GM23338 (cell line): ENCODE data around the gene CCDC86. TPM values are rescaled to one million over a fixed set of nuclear protein-coding genes. Genes with fewer than 3 reads are reported as not detected.

Source experiments
- ATAC-seq: fragments of 200-7000 bp; cut with Tn5 transposase; 3 replicates; pipeline ENCODE4 v1.9.1; 2020
- DNase-seq: peaks from one replicate; pipeline ENCODE4 v3.0.0-alpha.2; 2015; ENCODE audit warnings: low spot score
- H2AFZ ChIP-seq: fragments of 200-600 bp; sonication (generic); 2 replicates; pipeline ENCODE4 v1.8.0; 2016; ENCODE audit warnings: antibody characterized with exemption, mild to moderate bottlenecking, moderate library complexity
- H3F3A ChIP-seq: fragments of 200-600 bp; sonication (generic); replicated peaks from 2 replicates; pipeline ENCODE4 v1.8.0; 2017; ENCODE audit warnings: antibody characterized with exemption, mixed run types, low read depth
- H3K27ac ChIP-seq: fragments of 200-600 bp; sonication (generic); 2 replicates; pipeline ENCODE4 v1.6.1; 2016; ENCODE audit warnings: low read depth
- H3K27me3 ChIP-seq: fragments of 200-600 bp; sonication (generic); 2 replicates; pipeline ENCODE4 v1.8.0; 2016; ENCODE audit warnings: mild to moderate bottlenecking, mixed run types, moderate library complexity; ENCODE audit not compliant: insufficient read depth
- H3K36me3 ChIP-seq: fragments of 200-600 bp; sonication (generic); 2 replicates; pipeline ENCODE4 v1.8.0; 2016; ENCODE audit warnings: mild to moderate bottlenecking; ENCODE audit not compliant: insufficient read depth
- H3K4me1 ChIP-seq: fragments of 200-600 bp; sonication (generic); 2 replicates; pipeline ENCODE4 v1.8.0; 2016; ENCODE audit warnings: mild to moderate bottlenecking, moderate library complexity; ENCODE audit not compliant: insufficient read depth
- H3K4me2 ChIP-seq: fragments of 200-600 bp; sonication (generic); 2 replicates; pipeline ENCODE4 v1.7.1; 2017; ENCODE audit warnings: mixed run types
- H3K4me3 ChIP-seq: fragments of 200-600 bp; sonication (generic); 2 replicates; pipeline ENCODE4 v1.6.1; 2016; ENCODE audit warnings: mixed run types
- H3K79me2 ChIP-seq: fragments of 200-600 bp; sonication (generic); replicated peaks from 2 replicates; pipeline ENCODE4 v1.8.0; 2017; ENCODE audit warnings: mild to moderate bottlenecking; ENCODE audit not compliant: insufficient read depth
- H3K9me2 ChIP-seq: fragments of 200-600 bp; sonication (generic); 2 replicates; pipeline ENCODE4 v1.8.0; 2017; ENCODE audit not compliant: insufficient read depth
- H4K20me1 ChIP-seq: fragments of 200-600 bp; sonication (generic); replicated peaks from 2 replicates; pipeline ENCODE4 v1.8.0; 2017; ENCODE audit warnings: mild to moderate bottlenecking; ENCODE audit not compliant: insufficient read depth
- H3K27ac Mint-ChIP-seq: 2 replicates; pipeline ENCODE4 v1.8.0; 2020; ENCODE audit warnings: inconsistent platforms, mild to moderate bottlenecking, moderate library complexity, mixed read lengths
- H3K27me3 Mint-ChIP-seq: 3 replicates; pipeline ENCODE4 v1.8.0; 2022; ENCODE audit warnings: low read depth, mild to moderate bottlenecking, moderate library complexity, mixed read lengths, inconsistent platforms; ENCODE audit not compliant: insufficient read depth, poor library complexity
- H3K36me3 Mint-ChIP-seq: 3 replicates; pipeline ENCODE4 v1.8.0; 2021; ENCODE audit warnings: low read depth, mild to moderate bottlenecking, inconsistent platforms, moderate library complexity, mixed read lengths
- H3K4me1 Mint-ChIP-seq: 3 replicates; pipeline ENCODE4 v1.8.0; 2020; ENCODE audit warnings: mild to moderate bottlenecking, inconsistent platforms, mixed read lengths
- H3K4me3 Mint-ChIP-seq: 3 replicates; pipeline ENCODE4 v1.8.0; 2021; ENCODE audit warnings: moderate library complexity, mild to moderate bottlenecking, inconsistent platforms, mixed read lengths
- H3K9me3 Mint-ChIP-seq: 3 replicates; pipeline ENCODE4 v1.8.0; 2020; ENCODE audit warnings: moderate library complexity, mild to moderate bottlenecking, inconsistent platforms, mixed read lengths
- ETS1 ChIP-seq: IDR thresholded peaks from 2 replicates; pipeline ENCODE4 v1.6.1; 2016; ENCODE audit warnings: antibody characterized with exemption
- JUNB ChIP-seq: IDR thresholded peaks from one replicate; pipeline ENCODE4 v1.6.1; 2016; ENCODE audit warnings: antibody characterized with exemption; ENCODE audit not compliant: unreplicated experiment
- NANOG ChIP-seq: IDR thresholded peaks from 2 replicates; pipeline ENCODE4 v1.6.1; 2016; ENCODE audit warnings: antibody characterized with exemption, borderline replicate concordance
- STAT1 ChIP-seq: IDR thresholded peaks from one replicate; pipeline ENCODE4 v1.6.1; 2016; ENCODE audit warnings: antibody characterized with exemption; ENCODE audit not compliant: unreplicated experiment
- ZNF462 ChIP-seq: fragments of 250-450 bp; sonication (Bioruptor Pico); IDR thresholded peaks from 2 replicates; pipeline ENCODE4 v1.5.0; 2020; ENCODE audit warnings: mild to moderate bottlenecking, moderate library complexity
- polyA plus RNA-seq: library from polyadenylated mRNA; unstranded; fragments of >200 nt; fragmentation: Nextera tagmentation; extraction: Ambion mirVana; gene quantifications from 2 replicates; pipeline ENCODE4 v1.2.1, GENCODE V29; 2016
- total RNA-seq: library from RNA; depleted of rRNA; stranded (reverse); fragments of >200 nt; shearing (Covaris generic); gene quantifications from 2 replicates; pipeline ENCODE4 v1.2.3, GENCODE V29; 2014
- TF ChIP-seq, protein P1 (sequence below): IDR thresholded peaks from one replicate; pipeline ENCODE4 v1.6.1; 2018; ENCODE audit warnings: antibody characterized with exemption; ENCODE audit not compliant: unreplicated experiment

CCDC86 gene
- total and polyA plus RNA-seq, 2 experiments from 2014 or later: 67.3 to 98.5 TPM

GRCh38 chr11:60858731-60859464 is 17.0 kb downstream of the CCDC86 start (continued):
- TF ChIP-seq ZNF462 (CRISPR knock-in tag): no peak
- no peak for TF ChIP-seq STAT1
- no peak for TF ChIP-seq ETS1

DNA sequence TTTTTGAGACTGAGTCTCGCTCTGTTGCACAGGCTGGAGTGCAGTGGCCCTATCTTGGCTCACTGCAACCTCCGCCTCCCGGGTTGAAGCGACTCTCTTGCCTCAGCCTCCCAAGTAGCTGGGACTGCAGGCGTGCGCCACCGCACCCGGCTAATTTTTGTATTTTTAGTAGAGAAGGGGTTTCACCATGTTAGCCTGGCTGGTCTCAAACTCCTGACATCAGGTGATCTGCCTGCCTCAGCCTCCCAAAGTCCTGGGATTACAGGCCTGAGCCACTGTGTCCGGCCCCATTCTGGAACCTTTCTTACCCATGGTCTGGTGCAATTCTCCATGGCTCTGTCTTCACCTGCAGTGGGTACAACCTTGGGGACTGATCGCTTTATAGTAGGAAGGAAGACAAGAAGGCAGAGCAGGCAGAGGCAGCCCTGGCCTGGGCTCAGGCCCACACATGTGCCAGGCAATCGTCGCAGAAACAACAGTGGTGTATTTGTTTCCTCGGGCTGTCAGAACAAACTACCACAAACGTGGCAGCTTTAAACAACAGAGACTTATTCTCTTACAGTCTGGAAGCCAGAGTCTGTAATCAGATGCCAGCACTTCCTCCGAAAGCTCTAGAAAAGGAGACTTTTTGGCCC is 17.8 kb downstream of the CCDC86 start:
- Histone ChIP-seq H3K9me2 (no peaks in the 10 kb centered on the region), H3K27ac (no peak overlapping the region), H3K4me2 (no peak overlapping the region), H3K4me1 (no peaks in the 10 kb centered on the region), H4K20me1 (no peaks in the 10 kb centered on the region), H3K27me3 (0 out of 2 replicates have a peak, but pooled peaks cover under 1% of the 10 kb centered on the region), H3K4me3 (no peak overlapping the region), H3K79me2 (no peaks in the 10 kb centered on the region), H3F3A (no peaks in the 10 kb centered on the region), H3K36me3 (no peaks in the 10 kb centered on the region), H2AFZ (no peak overlapping the region)
- no peak for ATAC-seq
- Mint-ChIP-seq H3K4me3 (no peak overlapping the region), H3K27ac (no peak overlapping the region), H3K27me3 (peaks cover 7% of the 10 kb centered on the region), H3K36me3 (no peaks in the 10 kb centered on the region), H3K9me3 (no peaks in the 10 kb centered on the region; the same call in 2 of the 3 replicates), H3K4me1 (no peaks in the 10 kb centered on the region)
- no peak for DNase-seq
- TF ChIP-seq JUNB (no peak), ETS1 (no peak), NANOG (no peak), STAT1 (no peak)
- TF ChIP-seq, protein P1, sequence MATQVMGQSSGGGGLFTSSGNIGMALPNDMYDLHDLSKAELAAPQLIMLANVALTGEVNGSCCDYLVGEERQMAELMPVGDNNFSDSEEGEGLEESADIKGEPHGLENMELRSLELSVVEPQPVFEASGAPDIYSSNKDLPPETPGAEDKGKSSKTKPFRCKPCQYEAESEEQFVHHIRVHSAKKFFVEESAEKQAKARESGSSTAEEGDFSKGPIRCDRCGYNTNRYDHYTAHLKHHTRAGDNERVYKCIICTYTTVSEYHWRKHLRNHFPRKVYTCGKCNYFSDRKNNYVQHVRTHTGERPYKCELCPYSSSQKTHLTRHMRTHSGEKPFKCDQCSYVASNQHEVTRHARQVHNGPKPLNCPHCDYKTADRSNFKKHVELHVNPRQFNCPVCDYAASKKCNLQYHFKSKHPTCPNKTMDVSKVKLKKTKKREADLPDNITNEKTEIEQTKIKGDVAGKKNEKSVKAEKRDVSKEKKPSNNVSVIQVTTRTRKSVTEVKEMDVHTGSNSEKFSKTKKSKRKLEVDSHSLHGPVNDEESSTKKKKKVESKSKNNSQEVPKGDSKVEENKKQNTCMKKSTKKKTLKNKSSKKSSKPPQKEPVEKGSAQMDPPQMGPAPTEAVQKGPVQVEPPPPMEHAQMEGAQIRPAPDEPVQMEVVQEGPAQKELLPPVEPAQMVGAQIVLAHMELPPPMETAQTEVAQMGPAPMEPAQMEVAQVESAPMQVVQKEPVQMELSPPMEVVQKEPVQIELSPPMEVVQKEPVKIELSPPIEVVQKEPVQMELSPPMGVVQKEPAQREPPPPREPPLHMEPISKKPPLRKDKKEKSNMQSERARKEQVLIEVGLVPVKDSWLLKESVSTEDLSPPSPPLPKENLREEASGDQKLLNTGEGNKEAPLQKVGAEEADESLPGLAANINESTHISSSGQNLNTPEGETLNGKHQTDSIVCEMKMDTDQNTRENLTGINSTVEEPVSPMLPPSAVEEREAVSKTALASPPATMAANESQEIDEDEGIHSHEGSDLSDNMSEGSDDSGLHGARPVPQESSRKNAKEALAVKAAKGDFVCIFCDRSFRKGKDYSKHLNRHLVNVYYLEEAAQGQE: no peak
